GM19397 (cell line): Measurements from ENCODE around the gene HOMER2.
"Not testable (repeated sequence)": the region's sequence is repeated elsewhere in the genome, so short reads cannot be mapped to it uniquely, and the experiment has no call there.

Experiments
- ATAC-seq: cut with Tn5 transposase; IDR thresholded peaks from one replicate; pipeline ENCODE4 v1.9.1; 2021; ENCODE audit warnings: mild to moderate bottlenecking, moderate library complexity; ENCODE audit not compliant: unreplicated experiment

Gene HOMER2

GRCh38 chr15:82865981-82866380, 86.5 kb downstream of the HOMER2 start:
- not testable (repeated sequence) for ATAC-seq

DNA sequence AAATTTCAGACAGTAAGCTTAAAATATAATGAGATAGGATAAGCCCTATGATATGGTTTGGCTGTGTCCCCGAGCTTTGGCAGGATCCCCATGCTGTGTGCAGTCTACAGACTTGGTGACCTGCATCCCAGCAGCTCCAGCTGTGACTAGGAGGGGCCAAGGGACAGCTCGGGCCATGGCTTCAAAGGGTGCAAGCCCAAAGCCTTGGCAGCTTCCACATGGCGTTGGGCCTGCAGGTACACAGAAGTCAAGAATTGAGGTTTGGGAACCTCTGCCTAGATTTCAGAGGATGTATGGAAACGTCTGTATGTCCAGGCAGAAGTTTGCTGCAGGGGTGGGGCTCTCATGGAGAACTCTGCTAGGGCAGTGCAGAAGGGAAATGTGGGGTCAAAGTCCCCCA, 86.9 kb downstream of the HOMER2 start:
- ATAC-seq = not testable (repeated sequence)

- no peak for ATAC-seq
These were observed 87.6 kb downstream of the HOMER2 start for GRCh38 chr15:82864967-82865366.

- no peak for ATAC-seq
These were observed 89.6 kb downstream of the HOMER2 start for GRCh38 chr15:82862886-82863285.

- ATAC-seq = no peak
These were observed 93.6 kb downstream of the HOMER2 start for GRCh38 chr15:82858932-82859331.

- no peak for ATAC-seq
These were observed 95.9 kb downstream of the HOMER2 start for GRCh38 chr15:82856397-82857170.

DNA sequence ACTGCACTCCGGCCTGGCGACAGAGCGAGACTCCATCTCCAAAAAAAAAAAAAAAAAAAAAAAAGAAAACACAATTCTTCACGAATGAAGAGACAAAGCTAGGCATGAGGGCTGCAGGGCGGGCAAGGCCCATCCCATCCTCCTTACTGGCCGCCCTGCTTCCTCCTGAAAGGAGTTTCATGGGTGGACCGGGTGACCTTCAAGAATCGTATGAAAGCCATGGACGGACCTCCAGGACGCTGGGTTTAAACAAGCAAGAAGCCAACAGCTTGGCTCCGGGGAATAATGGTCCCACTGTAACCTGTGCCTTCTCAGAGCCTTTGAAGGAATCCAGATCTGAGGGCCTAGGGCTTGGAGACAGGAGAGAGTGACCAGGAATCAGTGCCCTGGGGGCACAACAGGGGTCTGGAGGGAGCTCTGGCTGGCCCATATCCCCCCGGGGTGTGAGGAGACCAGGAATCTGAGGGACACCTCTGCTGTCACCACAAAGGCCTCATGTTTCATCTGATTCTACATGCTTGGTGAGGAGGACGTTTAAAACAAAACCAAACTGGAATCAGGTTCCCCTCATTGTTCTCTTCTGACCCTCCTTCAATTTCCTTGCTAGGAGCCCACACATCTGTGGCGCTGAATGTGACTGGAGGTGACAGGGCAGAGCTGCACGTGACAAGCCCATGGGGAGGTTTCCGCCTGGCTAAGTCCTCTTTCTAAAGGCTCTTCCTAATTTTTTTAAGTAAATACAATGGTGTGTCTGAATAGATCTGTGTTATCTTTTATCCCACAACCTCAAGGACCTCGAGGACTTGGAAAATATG, 97.0 kb downstream of the HOMER2 start:
- no peak for ATAC-seq

GRCh38 chr15:82854554-82854953, 98.0 kb downstream of the HOMER2 start:
- ATAC-seq = no peak

- ATAC-seq = no peak
These were observed 99.5 kb downstream of the HOMER2 start for GRCh38 chr15:82852941-82853561.

DNA sequence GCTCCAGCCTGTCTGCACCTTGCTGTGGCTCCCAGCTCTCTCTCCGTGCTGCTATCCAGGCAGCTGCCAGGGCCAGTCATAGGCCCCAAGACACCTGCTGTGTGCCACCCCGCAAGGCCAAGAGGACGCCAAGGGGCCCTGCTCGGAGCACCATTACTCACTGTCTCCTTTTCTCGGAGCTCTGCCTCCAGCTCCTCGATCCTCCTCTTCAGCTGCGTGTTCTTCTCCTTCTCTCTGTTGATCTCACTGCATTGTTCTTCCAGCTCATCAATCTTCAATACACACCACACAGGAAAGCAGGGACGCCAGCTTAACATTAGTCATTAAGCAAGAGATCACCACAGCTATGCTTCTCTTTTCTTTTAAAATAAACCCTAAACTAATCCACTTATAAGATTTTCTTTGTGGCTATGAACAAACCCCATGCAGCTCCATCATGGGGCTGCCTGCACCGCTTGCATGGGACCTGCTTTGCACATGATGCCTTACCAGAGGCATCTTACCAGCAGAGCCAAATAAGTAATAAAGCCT, 100.5 kb downstream of the HOMER2 start:
- no peak for ATAC-seq

DNA sequence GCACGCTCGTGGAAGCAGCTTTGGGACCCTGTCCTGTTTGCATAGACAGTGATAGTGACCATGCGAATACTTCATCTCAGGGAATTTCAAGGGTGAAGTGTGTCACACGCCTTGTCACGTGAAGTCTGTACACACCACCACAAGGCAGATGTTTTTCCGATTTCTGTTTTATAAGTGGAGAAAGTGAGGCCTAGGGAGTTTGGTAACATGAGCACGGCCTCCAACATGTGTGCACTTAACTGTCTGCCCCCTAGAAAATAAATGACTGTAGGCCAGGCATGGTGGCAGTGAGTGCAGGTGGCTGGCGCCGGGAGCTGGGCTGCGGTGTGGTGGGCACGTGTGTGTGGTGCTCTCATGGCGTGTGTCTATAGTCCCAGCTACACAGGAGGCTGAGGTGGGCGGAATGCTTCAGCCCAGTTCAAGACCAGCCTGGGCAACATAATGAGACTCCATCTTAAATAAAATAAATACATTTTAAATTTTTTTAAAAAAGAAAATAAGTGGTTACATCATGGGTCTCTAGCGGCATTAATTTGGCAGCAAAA, 101.1 kb downstream of the HOMER2 start:
- no peak for ATAC-seq

GRCh38 chr15:82850731-82851130, 101.8 kb downstream of the HOMER2 start:
- ATAC-seq = no peak

GRCh38 chr15:82849556-82850512, 102.7 kb downstream of the HOMER2 start:
- ATAC-seq = no peak

- ATAC-seq = no peak
These were observed 104.1 kb downstream of the HOMER2 start for GRCh38 chr15:82848241-82848993.

GRCh38 chr15:82847703-82848102, 104.8 kb downstream of the HOMER2 start:
- ATAC-seq = no peak

- no peak for ATAC-seq
These were observed 105.9 kb downstream of the HOMER2 start for GRCh38 chr15:82846621-82847020.

GRCh38 chr15:82845686-82846085, 106.8 kb downstream of the HOMER2 start:
- no peak for ATAC-seq

DNA sequence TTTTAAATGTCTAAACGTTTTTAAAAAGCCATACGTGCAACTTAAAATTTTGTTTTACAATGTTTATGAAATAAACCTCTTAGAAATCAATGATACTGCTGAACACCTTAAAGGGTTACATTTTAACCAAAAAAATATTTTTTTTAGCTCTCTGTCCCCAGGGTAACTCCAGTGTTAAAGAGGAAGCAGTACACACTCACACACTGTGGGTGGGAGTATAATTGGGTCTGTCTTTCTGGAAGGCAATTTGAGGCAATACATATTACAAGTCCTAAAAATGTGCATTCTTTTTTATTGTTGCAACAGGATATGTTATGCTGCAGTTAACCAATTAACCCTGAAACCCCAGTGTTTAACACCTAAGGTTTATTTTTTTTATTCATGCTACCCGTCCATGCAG, 109.0 kb downstream of the HOMER2 start:
- ATAC-seq = no peak

DNA sequence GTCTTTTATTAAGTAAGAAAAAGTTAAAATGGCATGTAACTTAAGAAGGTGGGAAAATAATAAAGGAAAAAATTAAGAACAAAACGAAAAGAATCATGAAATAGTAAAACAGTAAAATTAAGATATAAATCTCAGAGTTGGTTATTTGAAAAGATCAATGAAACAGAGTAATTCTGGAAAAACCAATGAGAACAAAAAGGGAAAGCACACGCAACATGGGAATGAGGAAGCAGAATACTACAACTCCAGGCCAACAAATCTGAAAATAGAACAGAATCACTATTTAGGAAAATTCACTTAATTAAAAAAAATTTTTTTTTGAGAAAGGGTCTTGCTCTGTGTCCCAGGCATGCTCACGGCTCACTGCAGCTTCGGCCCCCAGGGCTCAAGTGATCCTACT, 112.4 kb downstream of the HOMER2 start:
- no peak for ATAC-seq
